GM12878 (cell line): ENCODE results near the gene TMEM144. TPM values are rescaled to one million over a fixed set of nuclear protein-coding genes. Genes with fewer than 3 reads are reported as not detected.
"Not testable (repeated sequence)": the region's sequence is repeated elsewhere in the genome, so short reads cannot be mapped to it uniquely, and the experiment has no call there.

Experiments
- ATAC-seq: fragments of 200-7000 bp; cut with Tn5 transposase; 3 replicates; pipeline ENCODE4 v1.9.1; 2020; ENCODE audit warnings: mild to moderate bottlenecking, moderate library complexity
- BruUV-seq: library from RNA; stranded (reverse); fragments of 400-500 nt; replicated peaks from 2 replicates; lab custom pipeline; 2021; lab: Mats Ljungman, UMichigan
- CTCF ChIA-PET: fragments of 300-600 bp; sonication (Branson Sonifier 250); formaldehyde crosslinking; extraction: SDS; loops from one replicate; lab custom pipeline; 2021; ENCODE audit warnings: inconsistent platforms; lab: Yijun Ruan, JAX
- POLR2A ChIA-PET: fragments of 350-600 bp; formaldehyde crosslinking; extraction: SDS; loops from one replicate; lab custom pipeline; 2021; ENCODE audit warnings: inconsistent platforms; lab: Charles Lee
- RAD21 ChIA-PET: fragments of 300-600 bp; sonication (Branson Sonifier 250); formaldehyde crosslinking; loops from one replicate; lab custom pipeline; 2023; ENCODE audit warnings: antibody characterized with exemption; ENCODE audit not compliant: unreplicated experiment; lab: Charles Lee
- SMC1A ChIA-PET: fragments of 300-600 bp; sonication (Branson Sonifier 250); formaldehyde crosslinking; loops from one replicate; lab custom pipeline; 2023; ENCODE audit not compliant: unreplicated experiment, uncharacterized antibody; lab: Charles Lee
- DNase-seq: peaks from one replicate; pipeline ENCODE4 v3.0.0-alpha.2; 2011; ENCODE audit warnings: low read depth, low spot score
- FAIRE-seq: peaks from 3 replicates; lab custom pipeline; 2011; peaks lifted over from hg19 to GRCh38; lab: Jason Lieb, UNC
- H2AFZ ChIP-seq: 2 replicates; pipeline ENCODE4 v1.6.0; 2011; ENCODE audit warnings: low read depth, low read length, control low read depth; ENCODE audit not compliant: control insufficient read depth
- H3K27ac ChIP-seq: 2 replicates; pipeline ENCODE4 v1.5.1; 2011; ENCODE audit warnings: control low read depth; ENCODE audit not compliant: control insufficient read depth, insufficient read depth
- H3K27me3 ChIP-seq, 2 experiments: replicated peaks in 1 of 2; 2 replicates each; pipeline versions ENCODE4 v1.6.0 to v1.6.1; 2011; ENCODE audit warnings: low read length in 1 of 2; ENCODE audit not compliant: control insufficient read depth in 2 of 2, insufficient read depth in 2 of 2
- H3K36me3 ChIP-seq, 2 experiments: 2 replicates each; pipeline ENCODE4 v1.5.1; 2011; ENCODE audit warnings: low read length in 1 of 2; ENCODE audit not compliant: control insufficient read depth in 2 of 2, insufficient read depth in 2 of 2
- H3K4me1 ChIP-seq: 2 replicates; pipeline ENCODE4 v1.6.1; 2011; ENCODE audit warnings: mild to moderate bottlenecking, low read length, moderate library complexity, mixed read lengths; ENCODE audit not compliant: control insufficient read depth, insufficient read depth
- H3K4me2 ChIP-seq: 2 replicates; pipeline ENCODE4 v1.6.0; 2011; ENCODE audit warnings: control low read depth; ENCODE audit not compliant: control insufficient read depth, insufficient read depth
- H3K4me3 ChIP-seq: fragments of 200-600 bp; sonication (generic); 2 replicates; pipeline ENCODE4 v1.5.1; 2016
- H3K79me2 ChIP-seq: 2 replicates; pipeline ENCODE4 v1.6.0; 2011; ENCODE audit warnings: low read length; ENCODE audit not compliant: control insufficient read depth, insufficient read depth
- H3K9ac ChIP-seq: 2 replicates; pipeline ENCODE4 v1.8.0; 2011; ENCODE audit warnings: low read length, control low read depth, mixed read lengths; ENCODE audit not compliant: control insufficient read depth, insufficient read depth
- H3K9me3 ChIP-seq: replicated peaks from 3 replicates; pipeline ENCODE4 v1.5.1; 2011; ENCODE audit warnings: mild to moderate bottlenecking, low read length; ENCODE audit not compliant: control insufficient read depth, insufficient read depth
- H4K20me1 ChIP-seq: 2 replicates; pipeline ENCODE4 v1.6.0; 2011; ENCODE audit not compliant: control insufficient read depth, insufficient read depth
- FOXM1 ChIP-seq: IDR thresholded peaks from 2 replicates; pipeline ENCODE4 v1.6.1; 2012; ENCODE audit warnings: low read depth, mild to moderate bottlenecking, inconsistent platforms, low read length, moderate library complexity
- IRF5 ChIP-seq: fragments of 450-650 bp; IDR thresholded peaks from 2 replicates; pipeline ENCODE4 v1.6.1; 2017; ENCODE audit warnings: borderline replicate concordance
- ZBTB40 ChIP-seq: fragments of 450-650 bp; IDR thresholded peaks from 2 replicates; pipeline ENCODE4 v1.6.1; 2016; ENCODE audit warnings: mild to moderate bottlenecking, moderate library complexity, borderline replicate concordance
- WGBS: methylation state at CpG from one replicate; pipeline ENCODE4 v1.1.6; 2016; ENCODE audit warnings: low lambda C conversion rate; ENCODE audit not compliant: insufficient replicate concordance, insufficient coverage; ENCODE audit errors: missing lambda C conversion rate; 5-methylcytosine and 5-hydroxymethylcytosine counted together
- in situ Hi-C: fragments of 300-500 bp; cut with MboI; formaldehyde crosslinking; loops from 9 replicates; pipeline ENCODE4 v1.14.3; 2018; ENCODE audit warnings: mixed read lengths
- intact Hi-C: fragments of 100-400 bp; cut with micrococcal nuclease; formaldehyde crosslinking; loops from one replicate; pipeline ENCODE4 v1.14.2; 2022; ENCODE audit not compliant: unreplicated experiment
- polyA plus RNA-seq, 11 experiments: library from polyadenylated mRNA; depleted of rRNA in 4 of 11; unstranded in 6 of 11; stranded (reverse) in 5 of 11; fragments of >200 nt; fragmentation: Nextera tagmentation in 4 of 11; fragmentation: Illumina TruSeq in 1 of 11; extraction: Ambion mirVana in 4 of 11; extraction: Trizol in 1 of 11; gene quantifications; 1 replicate in 1 of 11; 2 replicates in 10 of 11; pipeline versions ENCODE4 v1.2.1 to v1.2.3, GENCODE V29; 2011 to 2016; ENCODE audit warnings: inconsistent platforms in 2 of 11, missing spikeins in 2 of 11, low read depth in 1 of 11
- total RNA-seq, 4 experiments: library from RNA; depleted of rRNA in 3 of 4; stranded (reverse); fragments of >200 nt in 3 of 4; fragmentation: Illumina TruSeq in 1 of 4; extraction: Trizol in 1 of 4; gene quantifications; 2 replicates each; pipeline versions ENCODE4 v1.2.1 to v1.2.3, GENCODE V29; 2013 to 2021

The TMEM144 gene
- total and polyA plus RNA-seq, 10 of the 15 experiments (the other 5 are each of a cell fraction or from before 2014, with no cell fraction given), result 0.08 to 1.8 (median 1.4) TPM

DNA sequence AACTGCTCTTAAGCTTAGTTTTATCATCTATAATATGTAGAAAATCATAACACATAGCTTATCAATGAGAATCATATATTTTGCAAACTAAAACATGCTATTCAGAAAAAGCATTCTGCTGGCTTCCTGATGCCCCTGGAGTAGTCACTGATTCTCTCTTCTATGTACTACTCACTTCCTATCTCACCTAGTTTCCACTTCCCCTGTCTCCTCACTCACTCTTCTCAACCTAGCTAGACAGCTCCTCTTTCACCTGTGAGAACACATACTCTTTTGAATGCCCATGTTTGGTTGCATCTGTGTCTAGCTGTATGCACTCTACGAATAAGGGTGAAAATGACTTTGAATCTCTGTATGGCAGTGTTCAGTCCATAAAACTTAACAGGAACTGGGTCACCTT lies 9.3 kb downstream of the TMEM144 start:
- intact Hi-C loops, result no loop called here
- H3K4me2 ChIP-seq, result no peak overlapping the region
- POLR2A ChIA-PET, result no interaction called here
- TF ChIP-seq ZBTB40 (no peak), IRF5 (no peak), FOXM1 (no peak)
- TF ChIP-seq, all 136 proteins: peak for 0
- Histone ChIP-seq H3K27me3 (no peaks in the 10 kb centered on the region), H3K79me2 (no peaks in the 10 kb centered on the region), H3K36me3 (no peaks in the 10 kb centered on the region), H2AFZ (no peak overlapping the region), H4K20me1 (no peaks in the 10 kb centered on the region), H3K4me1 (no peaks in the 10 kb centered on the region), H3K9ac (no peak overlapping the region), H3K27ac (no peak overlapping the region), H3K9me3 (no peaks in the 10 kb centered on the region), H3K4me3 (no peak overlapping the region)
- ChIA-PET CTCF (no interaction called here), SMC1A (interaction anchor here (1.0 kb wide), 1 partner anchor 24 kb away, joined by 3 read pairs; no protein-coding TSS in a partner anchor), RAD21 (no interaction called here)
- in situ Hi-C loops, result no loop called here
- FAIRE-seq (no peak), ATAC-seq (no peak), DNase-seq (no peak)
- WGBS, result 0% methylated on average over 1 of the region's 1 CpG
- BruUV-seq, result no TSS peak

DNA sequence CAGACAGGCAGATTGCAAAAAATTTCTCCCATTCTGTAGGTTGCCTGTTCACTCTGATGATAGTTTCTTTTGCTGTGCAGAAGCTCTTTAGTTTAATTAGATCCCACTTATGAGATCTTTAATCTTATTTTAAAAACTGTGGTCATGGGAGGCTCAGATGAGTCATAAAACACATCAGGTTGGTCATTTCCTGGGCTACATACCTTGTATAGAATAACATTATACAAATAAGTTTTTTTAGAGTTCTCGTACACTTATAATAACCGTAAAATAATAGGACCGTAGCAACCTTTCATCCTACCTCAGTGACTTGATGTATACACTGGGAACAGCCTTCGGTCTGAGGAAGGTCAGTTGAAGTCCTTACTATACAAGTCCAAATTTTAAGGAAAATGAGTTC lies 14.0 kb downstream of the TMEM144 start:
- WGBS, result 26% methylated on average over 4 of the region's 4 CpGs
- H2AFZ ChIP-seq, POLR2A ChIA-PET, intact Hi-C loops, SMC1A ChIA-PET, in situ Hi-C loops, BruUV-seq, H3K4me3 ChIP-seq, RAD21 ChIA-PET, H3K4me1 ChIP-seq, H3K79me2 ChIP-seq, H3K4me2 ChIP-seq, DNase-seq, H3K36me3 ChIP-seq, H3K9ac ChIP-seq, ATAC-seq, H3K27me3 ChIP-seq, H3K9me3 ChIP-seq, H4K20me1 ChIP-seq, FAIRE-seq, H3K27ac ChIP-seq: not testable (repeated sequence)
- CTCF ChIA-PET, result interaction anchor here (0.6 kb wide), 1 partner anchor 23 kb away, joined by 3 read pairs; no protein-coding TSS in a partner anchor

DNA sequence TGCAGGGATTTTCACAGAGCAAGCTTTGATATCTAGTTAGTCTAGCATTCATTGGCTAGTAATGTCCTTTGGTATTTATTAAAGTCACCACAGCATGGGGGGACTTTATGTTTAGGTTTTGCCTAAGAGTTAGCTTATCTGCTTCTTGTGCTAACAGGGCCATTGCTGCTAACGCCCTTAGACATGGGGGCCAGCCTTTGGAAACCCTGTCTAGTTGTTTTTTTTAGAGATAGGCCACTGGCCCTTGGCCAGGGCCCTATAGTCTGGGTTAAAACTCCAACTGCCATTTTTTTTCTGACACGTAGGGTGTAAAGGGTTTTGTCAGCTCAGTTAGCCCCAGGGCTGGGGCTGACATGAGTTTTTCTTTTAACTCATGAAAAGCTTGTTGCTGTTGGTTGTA lies 14.7 kb downstream of the TMEM144 start:
- H3K27me3 ChIP-seq, H3K9ac ChIP-seq, FAIRE-seq, H3K4me2 ChIP-seq, H4K20me1 ChIP-seq, H2AFZ ChIP-seq, POLR2A ChIA-PET, BruUV-seq, H3K4me1 ChIP-seq, SMC1A ChIA-PET, intact Hi-C loops, DNase-seq, ATAC-seq, H3K27ac ChIP-seq, H3K9me3 ChIP-seq, H3K79me2 ChIP-seq, H3K4me3 ChIP-seq, RAD21 ChIA-PET, in situ Hi-C loops, H3K36me3 ChIP-seq: not testable (repeated sequence)
- 39% methylated on average over 2 of the region's 2 CpGs for WGBS
- CTCF ChIA-PET, result interaction anchor here (0.6 kb wide), 1 partner anchor 22 kb away, joined by 3 read pairs; no protein-coding TSS in a partner anchor
